NCI-H2107 treated with DMSO at 0.1 percent for 48 hours (cell line): Measurements from ENCODE around the gene CKAP2L.

Source experiments
- DNase-seq: peaks from one replicate; lab custom pipeline; 2025; ENCODE audit not compliant: unreplicated experiment; lab: John Stamatoyannopoulos, UW

Gene CKAP2L

DNA sequence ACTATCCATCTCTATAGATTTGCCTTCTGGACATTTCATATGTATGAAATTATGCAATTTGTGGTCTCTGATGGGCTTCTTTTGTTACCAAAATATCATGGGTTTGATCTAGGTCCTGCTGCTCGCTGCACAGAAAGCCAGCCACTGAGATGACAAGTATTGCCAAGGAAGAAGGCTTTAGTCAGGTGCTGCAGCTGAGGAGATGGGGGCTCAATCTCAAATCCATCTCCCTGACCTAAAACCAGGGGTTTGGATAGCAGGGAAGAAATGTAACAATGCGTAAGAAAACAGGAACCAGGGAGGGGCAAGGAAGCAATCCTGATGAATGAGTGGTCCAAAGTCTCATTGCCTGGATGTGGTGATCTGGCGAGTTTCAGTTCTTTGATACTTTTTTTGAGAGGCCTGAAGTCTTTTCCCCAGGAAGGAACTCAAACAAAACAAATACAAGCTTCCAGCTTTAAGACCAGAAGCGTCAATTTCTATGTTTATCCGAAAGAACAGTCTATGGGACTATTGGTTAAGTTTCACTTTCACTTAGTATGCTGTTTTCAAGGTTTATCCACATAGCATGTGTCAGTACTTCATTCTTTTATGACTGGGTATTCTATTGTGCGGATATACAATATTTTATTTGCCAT, 3.4 kb upstream of the CKAP2L start:
- no peak for DNase-seq

DNA sequence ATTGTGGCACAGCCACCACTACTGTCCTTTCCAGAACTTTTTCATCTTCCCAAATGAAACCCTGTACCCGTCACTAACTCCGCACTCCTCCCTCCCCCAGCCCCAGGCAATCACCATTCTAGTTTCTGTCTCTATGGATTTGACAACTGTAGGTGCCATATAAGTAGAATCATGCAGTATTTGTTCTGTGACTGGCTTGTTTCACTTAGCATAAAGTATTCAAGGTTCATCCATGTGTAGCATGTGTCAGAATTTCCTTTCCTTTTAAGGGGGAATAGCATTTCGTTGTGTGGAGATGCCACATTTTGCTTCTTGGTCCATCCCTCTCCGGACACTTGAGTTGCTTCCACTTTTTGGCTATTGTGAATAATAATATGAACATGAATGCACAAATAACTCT, 842 bp upstream of the CKAP2L start:
- DNase-seq, result no peak

DNA sequence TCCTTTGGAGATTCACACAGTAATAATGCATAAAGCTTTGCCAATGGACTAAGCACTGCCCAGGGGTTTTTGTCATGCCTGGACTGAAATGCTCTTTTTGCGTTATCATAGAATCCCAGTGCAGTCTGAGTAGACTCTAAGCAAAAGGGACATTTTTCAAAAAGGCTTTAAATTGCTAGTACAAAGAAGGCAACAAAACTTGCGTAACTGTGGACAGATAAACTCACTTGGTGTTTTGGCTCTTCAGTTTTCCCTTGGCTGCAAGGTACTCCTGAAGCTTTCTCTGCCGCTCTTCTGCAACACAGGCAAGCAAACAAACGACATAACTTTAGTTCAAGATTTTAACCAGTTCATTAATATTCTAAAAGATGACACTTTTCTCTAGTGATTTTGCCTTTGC, 2.1 kb downstream of the CKAP2L start:
- no peak for DNase-seq

DNA sequence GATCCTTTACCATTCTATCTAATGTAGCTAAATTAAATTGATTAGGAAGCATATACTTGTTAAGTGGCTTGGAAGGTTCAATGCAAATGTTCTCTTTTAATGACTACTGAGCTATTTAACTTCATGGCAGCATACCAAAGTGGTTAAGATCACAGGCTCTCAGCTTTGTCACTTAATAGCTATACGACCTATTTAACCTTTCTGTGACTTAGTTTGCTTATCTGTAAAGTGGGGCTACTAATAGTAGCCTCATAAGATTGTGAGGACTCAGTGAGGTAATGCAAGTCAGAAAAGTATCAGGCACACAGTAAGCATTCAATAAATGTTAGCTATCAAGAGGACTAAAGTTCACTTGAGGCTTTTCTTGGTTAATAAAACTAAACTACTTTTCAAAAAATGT, 4.3 kb downstream of the CKAP2L start:
- no peak for DNase-seq

DNA sequence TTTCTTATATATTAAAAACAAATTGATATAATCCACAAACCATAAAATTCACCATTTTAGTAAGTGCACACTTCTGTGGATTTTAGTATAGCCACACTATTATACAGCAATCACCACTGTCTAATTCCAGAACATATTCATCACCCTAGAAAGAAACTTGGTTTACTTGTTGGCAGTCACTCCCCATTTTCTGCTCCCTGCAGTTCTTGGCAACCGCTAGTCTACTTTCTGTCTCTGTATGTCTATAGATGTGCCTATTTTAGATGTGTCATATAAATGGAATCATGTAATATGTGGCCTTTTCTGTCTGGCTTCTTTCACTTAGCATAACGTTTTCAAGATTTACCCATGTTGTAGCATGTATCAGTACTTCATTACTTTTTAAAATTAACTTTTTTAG, 5.7 kb downstream of the CKAP2L start:
- DNase-seq, result no peak

DNA sequence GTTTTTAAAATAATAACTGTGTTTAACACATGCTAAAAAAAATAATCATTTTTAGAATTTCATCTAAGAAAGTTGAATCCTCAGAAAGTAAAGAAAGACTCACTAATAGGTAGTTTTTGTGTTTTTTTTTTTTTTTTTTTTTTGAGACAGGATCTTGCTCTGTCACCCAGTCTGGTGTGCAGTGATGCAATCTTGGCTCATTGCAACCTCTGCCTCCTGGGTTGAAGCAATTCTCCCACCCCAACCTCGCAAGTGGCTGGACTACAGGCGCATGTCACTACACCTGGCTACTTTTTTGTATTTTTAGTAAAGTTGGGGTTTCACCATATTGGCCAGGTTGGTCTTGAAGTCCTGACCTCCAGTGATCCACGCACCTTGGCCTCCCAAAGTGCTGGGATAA, 7.1 kb downstream of the CKAP2L start:
- no peak for DNase-seq

DNA sequence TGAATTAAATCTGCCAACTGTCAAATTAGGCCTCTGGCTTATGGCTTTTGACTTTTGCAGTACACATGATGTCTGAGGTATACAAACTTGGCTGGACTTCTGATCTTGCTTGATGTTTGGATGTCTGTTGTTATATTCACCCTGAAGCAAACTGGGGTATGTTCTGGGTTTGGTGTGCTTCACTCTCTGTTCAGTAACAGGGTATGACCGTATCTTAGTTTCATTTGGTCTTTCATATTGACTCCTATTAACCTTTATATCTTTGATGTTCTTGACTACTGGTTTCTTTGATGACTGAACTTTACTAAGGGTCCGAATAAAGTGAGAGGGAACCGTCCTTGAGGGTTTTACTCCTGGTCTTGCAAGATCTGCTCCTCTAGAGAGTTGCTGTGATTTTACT, 8.2 kb downstream of the CKAP2L start:
- DNase-seq, result no peak

DNA sequence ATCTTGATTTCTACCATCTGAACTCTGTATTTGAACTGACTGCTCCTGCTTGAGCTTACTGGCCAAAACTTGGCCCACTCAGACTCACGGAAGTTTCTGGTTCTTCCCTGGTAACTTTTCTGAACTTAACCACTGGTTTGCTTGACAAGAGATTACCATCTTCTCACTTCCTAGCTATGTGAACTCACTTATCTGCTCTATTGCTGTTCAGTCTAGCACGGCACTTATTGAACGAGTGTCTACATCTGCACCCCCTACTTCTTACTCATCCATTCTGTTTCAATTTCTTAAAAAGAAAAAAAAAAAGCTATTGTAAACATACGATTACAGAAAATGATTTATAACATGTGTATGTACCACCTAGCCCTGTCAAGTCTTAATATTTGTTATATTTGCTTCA, 9.0 kb downstream of the CKAP2L start:
- no peak for DNase-seq

DNA sequence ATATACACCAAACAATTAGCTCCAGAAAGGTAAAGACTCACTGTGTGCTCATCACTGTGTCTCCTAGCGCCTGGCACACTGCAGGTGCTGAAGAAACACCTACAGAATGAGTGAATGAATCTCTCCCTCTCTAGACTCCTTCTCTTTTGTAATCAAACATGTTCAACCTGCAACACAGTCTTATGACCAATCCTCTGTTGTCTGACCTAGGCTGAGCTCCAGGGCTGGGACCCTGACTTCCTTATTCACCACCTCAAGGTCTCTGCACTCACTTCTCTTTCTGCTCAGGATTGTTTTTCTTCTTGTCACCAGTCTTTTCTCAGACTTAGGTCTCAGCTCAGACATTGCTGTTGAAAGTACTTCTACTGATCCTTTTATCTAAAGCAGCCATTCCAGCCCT, 9.8 kb downstream of the CKAP2L start:
- no peak for DNase-seq

DNA sequence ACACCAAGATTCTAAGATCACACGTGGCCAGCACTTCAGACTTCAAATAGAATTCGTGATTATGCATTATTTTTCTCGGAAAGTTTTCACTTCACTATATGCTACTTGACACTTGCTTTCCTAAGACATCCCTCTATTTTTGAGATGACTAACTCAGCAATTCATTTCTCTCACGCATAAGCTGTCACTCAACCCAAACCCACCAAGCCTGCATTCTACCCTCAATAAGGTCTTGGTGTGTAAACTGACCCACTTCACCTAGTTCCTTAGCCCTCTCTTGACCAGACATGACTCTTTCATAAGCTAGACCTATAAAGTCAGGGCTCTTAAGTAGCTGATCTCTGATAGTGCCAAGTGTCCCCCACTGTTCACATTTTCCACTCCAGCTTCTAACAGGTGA, 11.7 kb downstream of the CKAP2L start:
- DNase-seq, result no peak

DNA sequence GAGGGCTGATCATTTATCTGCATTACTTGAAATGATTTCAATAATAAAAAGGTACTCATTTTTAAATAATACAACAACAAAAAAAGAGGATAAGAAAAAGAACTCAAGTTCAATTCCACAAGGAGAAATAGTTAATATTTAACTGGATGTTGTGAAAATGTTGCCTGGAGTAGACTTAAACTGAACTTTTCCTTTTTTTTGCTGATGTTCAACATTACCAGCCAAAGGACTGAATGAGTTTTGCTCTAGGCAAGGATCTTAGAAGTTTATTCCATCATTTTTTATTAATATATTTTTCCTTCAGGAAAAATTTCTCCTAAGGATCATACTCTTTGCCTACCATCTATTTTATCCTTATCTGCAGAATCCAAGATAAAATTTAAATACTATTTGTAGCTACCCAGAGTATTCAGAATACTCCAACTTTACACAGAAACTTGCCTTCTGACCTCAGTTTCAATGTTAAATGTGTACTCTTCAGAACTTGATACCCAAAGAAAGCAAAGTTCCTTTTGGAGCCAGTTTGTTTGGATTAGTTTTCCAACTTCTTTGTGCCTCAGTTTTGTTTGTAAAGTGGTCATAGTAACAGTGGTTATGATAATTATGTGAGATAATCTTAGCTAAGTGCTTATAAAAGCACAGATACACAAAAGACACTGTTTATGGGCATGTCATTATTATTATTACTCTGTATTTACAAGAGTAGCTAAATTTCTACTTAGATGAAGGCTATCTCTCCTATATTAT, 12.8 kb downstream of the CKAP2L start:
- no peak for DNase-seq

DNA sequence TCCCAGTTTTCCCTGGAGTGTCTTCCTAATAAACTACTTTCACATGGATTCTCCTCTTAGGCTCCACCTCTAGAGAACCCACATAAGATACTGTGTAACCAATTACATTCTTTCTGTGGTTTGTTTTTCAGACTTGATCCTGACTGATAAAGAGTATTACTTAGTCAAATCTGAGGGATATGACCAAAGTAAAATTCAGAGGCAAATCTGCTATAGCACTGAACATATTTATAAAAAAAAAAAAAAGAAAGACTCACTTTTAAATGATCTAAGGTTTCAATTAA, 13.9 kb downstream of the CKAP2L start:
- DNase-seq, result no peak

DNA sequence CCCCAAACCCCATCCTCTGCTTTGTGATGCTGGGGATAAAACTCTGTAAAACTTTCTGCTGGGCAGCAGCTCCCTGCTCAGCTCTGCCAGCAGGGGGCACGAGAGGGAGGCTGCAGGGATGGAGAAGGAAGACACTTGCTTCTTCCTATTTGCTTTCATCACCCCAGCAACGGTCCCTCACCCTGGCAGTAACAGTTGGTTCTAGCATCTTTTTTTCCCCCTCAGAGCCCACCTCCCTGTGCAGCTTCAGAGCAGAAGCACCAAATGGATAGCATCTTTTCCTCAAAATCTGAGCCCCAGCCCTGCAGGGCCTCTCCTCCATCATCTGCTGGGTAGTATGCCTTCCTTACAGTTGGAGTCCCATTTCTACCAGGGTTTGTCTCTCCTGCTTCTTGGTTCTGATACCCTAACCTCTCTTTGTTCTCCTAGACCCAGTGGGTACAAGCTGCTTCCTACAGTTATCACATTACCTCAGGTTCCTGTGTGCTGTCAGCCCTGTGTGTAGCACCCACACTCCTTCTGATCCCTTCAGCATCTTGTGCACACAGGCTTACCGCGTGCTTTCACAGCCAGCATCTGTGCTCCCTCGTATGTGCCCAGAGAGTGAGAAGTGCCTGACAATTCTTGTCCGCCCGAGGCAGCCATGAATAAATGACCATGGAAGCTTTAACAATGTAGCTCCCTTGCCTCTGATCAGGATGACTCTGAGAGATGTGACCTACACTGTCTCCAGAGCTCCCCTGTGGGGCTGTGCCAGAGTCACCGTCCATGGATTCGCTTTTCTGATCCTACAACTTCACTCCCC, 14.5 kb downstream of the CKAP2L start:
- DNase-seq, result peak; percentile 16

DNA sequence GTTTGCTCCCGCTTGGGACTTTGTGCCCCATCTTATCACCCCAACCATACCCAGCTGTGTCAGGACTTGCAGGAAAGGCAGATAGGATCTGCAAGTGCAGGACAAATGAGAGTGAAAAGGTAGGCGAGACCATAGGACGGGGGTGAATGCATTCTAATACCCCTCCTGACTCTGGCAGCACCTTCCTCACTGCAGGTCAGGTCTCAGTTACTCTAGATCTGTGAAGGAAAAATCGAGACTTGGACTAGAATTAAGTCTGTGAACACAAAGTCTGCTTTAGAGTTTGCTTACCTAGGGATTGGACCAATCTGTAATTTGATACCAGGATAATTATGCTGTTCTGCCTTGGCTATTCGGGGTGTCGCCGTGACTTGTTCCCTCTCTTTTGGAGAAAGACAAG, 23.9 kb downstream of the CKAP2L start:
- DNase-seq, result no peak

DNA sequence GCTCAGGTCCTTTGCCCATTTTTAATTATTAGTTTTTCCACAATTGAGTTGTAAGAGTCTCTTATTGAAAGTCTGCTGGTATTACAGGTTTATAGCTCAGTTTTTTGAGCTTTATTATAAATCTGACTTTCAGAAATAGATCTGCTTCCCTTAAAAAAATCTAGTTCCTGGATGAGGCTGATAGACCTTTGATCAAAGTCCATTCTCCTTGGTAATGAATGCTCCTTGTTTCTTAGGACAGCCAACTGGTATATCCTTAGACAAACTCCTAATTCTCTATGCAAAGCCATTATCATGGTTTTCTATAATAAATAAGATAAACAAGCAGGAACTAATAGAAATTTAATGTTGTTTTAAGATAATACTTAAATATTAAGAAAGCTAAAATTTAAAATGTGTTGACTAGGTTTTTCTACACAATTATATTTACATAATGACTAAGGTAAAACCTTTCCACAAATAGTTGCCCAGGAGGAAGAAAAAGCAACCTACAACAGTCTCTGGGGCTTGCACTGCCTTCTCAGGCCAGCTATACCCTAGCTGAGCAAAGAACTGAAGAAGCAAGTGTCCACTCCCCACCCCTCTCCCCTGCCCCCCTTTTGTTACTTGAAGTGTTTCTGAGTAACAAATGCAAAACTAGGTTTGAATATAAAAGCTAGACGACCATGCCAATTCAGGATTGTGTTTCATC, 26.7 kb downstream of the CKAP2L start:
- DNase-seq, result no peak

DNA sequence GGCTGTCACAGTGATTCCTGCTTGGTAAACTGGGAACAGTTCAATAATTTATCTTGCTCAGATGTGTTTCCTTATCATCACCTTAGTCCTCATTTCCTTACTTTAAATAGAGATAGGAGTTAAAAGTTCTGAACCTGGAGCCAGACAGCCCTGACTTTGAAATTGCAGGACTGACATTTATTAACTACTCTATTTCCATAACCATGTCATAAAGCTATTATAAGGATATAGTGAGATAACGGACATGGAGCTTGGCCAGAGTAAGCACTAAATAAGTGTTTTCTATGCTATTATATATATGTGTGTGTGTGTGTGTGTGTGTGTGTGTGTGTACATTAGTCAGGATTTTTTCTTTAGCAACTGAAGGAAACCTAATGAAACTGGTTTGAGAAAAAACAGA, 30.5 kb downstream of the CKAP2L start:
- no peak for DNase-seq

DNA sequence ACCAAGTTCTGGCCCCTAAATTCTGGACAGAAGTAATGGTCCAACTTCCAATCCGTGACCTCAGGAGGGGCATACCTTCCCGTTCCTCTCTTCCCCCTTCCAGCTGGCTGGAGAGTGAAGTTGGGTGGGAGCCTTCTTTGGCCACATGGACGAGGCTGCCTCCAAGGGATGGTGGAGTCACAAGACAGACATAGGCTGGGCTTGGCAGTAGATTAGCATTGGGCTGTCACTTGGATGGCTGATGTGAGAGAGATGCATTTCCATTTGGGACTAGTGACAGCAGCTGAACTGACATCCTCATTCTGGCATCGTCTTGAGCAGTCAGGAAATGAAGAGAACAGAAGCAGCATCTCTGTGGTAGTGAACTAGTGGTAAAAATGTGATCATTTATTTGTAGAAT, 31.0 kb downstream of the CKAP2L start:
- no peak for DNase-seq

DNA sequence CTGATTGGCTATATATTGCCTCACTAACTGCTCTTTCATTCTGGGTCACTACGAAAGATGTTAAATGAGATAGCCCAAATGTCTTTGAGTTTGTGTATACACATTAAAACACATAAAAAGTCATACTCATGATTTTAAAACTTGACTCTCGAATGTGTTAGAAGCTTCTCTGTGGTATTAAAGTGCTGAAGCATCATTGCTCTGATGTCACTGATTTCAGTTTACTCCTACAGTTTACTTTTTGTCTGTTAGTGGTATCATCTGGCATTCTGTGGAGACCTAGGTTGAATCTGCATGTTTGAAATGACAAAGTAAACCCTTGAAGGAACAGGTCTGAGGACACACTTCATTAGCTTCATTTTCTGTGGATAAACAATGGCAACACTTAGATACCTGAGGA, 32.9 kb downstream of the CKAP2L start:
- no peak for DNase-seq

DNA sequence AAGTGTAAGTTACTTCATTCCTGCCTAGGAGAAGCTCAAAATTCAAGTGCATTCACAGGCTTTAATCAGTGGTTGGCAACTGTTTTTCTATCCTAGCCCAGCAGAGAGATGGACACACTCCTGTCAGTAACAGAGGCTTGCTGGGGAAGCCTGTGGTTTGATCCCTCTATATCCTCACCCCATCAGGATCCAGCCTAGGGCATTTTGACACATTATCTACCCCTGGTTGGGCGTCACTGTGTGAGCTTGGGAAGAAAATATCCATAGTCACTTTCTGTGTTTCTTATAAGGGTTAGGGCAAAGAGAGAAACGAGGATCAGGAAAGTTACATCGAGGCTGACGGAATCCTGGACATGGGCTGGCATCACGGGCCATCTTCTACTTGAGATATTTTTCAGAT, 33.6 kb downstream of the CKAP2L start:
- DNase-seq, result no peak

DNA sequence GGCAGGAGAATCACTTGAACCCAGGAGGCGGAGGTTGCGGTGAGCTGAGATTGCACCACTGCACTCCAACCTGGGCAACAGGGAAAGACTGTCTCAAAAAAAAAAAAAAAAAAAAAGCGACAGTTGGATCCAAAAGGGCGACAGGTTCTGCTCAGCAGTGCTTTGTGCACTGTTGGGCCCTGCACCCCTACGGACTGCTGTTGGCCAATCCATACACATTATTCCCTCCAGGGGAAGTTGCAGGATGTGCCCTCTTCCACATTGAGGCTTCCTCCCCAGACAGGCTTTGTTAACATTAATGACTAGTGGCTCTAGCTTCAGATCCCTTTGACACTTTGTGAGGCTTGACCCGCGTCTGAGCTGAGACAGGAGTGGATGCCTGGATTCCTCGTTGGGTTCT, 34.2 kb downstream of the CKAP2L start:
- no peak for DNase-seq

DNA sequence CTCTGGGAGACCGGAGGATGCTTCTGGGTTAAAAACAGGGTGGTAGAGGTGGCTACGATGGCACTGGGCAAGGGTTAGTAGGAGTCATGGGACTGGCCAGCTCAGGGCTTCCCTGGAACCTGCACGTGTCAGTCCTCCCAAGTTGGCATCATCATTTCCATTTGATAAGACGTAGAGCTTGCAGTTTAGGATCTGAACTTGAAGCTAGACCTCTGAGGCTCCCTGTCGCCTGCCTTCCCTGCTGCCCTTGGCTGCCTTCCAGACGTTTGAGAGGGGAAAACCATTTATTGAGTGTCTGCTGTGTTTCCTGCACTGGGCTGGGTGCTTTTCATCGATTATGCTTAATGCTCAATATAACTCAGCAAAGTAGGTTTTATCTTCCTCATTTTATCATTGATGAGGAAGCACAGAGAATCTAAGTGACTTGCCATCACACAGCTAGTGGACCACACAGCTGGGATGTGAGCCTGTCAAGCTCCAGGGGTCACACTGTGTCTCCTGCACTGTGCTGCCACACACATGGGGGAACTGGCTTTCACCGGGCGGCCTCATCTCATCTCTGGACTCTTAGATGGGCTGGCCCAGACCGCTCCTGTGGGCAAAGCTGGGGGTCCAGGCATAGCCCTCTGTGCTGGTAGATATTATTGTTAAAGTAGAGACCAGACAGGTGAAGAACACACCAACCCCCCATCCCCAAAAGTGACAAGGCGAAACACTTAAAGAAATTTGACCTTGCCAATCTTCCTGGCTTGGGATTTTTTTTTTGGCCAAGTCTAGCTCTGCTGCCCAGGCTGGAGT, 35.8 kb downstream of the CKAP2L start:
- DNase-seq, result no peak
